Prostate gland (tissue), 2 donors: ENCODE data around the gene ALX3.

Experiments
- POLR2A ChIP-seq: fragments of 450-650 bp; IDR thresholded peaks from one replicate; pipeline ENCODE4 v1.6.1; 2016; ENCODE audit warnings: antibody characterized with exemption, mild to moderate bottlenecking
- TF ChIP-seq, protein P1 (sequence below), 4 experiments: fragments of 200-600 bp in 2 of 4; fragments of 450-650 bp in 2 of 4; sonication (generic) in 2 of 4; IDR thresholded peaks; 1 replicate in 3 of 4; 2 replicates in 1 of 4; pipeline ENCODE4 v1.5.1; 2016 to 2019; ENCODE audit warnings: antibody characterized with exemption in 4 of 4, mild to moderate bottlenecking in 2 of 4, moderate library complexity in 2 of 4

- TF ChIP-seq, protein P1, sequence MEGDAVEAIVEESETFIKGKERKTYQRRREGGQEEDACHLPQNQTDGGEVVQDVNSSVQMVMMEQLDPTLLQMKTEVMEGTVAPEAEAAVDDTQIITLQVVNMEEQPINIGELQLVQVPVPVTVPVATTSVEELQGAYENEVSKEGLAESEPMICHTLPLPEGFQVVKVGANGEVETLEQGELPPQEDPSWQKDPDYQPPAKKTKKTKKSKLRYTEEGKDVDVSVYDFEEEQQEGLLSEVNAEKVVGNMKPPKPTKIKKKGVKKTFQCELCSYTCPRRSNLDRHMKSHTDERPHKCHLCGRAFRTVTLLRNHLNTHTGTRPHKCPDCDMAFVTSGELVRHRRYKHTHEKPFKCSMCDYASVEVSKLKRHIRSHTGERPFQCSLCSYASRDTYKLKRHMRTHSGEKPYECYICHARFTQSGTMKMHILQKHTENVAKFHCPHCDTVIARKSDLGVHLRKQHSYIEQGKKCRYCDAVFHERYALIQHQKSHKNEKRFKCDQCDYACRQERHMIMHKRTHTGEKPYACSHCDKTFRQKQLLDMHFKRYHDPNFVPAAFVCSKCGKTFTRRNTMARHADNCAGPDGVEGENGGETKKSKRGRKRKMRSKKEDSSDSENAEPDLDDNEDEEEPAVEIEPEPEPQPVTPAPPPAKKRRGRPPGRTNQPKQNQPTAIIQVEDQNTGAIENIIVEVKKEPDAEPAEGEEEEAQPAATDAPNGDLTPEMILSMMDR (IDR thresholded peaks at IDR 0.05): no peak
- TF ChIP-seq POLR2A: no peak
These were observed 6.7 kb downstream of the ALX3 start for GRCh38 chr1:110063781-110064180.
